HEK293 (cell line): ENCODE results near the gene BRDT.

Experiments
- ZNF138 ChIP-seq: fragments of 450-650 bp; formaldehyde crosslinking; IDR thresholded peaks from 2 replicates; pipeline ENCODE4 v1.5.1; 2016; ENCODE audit warnings: missing biosample characterization, missing genetic modification characterization, borderline replicate concordance
- ZNF140 ChIP-seq: fragments of 450-650 bp; formaldehyde crosslinking; IDR thresholded peaks from 2 replicates; pipeline ENCODE4 v1.5.1; 2016; ENCODE audit warnings: missing biosample characterization, missing genetic modification characterization
- ZNF274 ChIP-seq, 2 experiments: fragments of 200-500 bp in 1 of 2; fragments of 450-650 bp in 1 of 2; sonication (Bioruptor generic) in 1 of 2; formaldehyde crosslinking in 1 of 2; IDR thresholded peaks; 2 replicates each; pipeline versions ENCODE4 v1.5.1 to v1.6.1; 2014 to 2016; ENCODE audit warnings: borderline replicate concordance in 1 of 2, inconsistent platforms in 1 of 2, low read length in 1 of 2, missing biosample characterization in 1 of 2, missing genetic modification characterization in 1 of 2
- ZNF311 ChIP-seq: fragments of 450-650 bp; formaldehyde crosslinking; IDR thresholded peaks from 2 replicates; pipeline ENCODE4 v1.5.1; 2017; ENCODE audit warnings: missing biosample characterization, missing genetic modification characterization, borderline replicate concordance
- ZNF341 ChIP-seq: fragments of 450-650 bp; formaldehyde crosslinking; IDR thresholded peaks from 2 replicates; pipeline ENCODE4; 2016; ENCODE audit warnings: low read depth, missing biosample characterization, missing genetic modification characterization
- ZNF423 ChIP-seq: fragments of 450-650 bp; formaldehyde crosslinking; IDR thresholded peaks from 2 replicates; pipeline ENCODE4 v1.5.1; 2016; ENCODE audit warnings: missing biosample characterization, missing genetic modification characterization
- ZNF621 ChIP-seq: fragments of 450-650 bp; formaldehyde crosslinking; IDR thresholded peaks from 2 replicates; pipeline ENCODE4 v1.5.1; 2017; ENCODE audit warnings: missing biosample characterization, missing genetic modification characterization
- ZNF768 ChIP-seq: fragments of 450-650 bp; formaldehyde crosslinking; IDR thresholded peaks from 2 replicates; pipeline ENCODE4 v1.5.1; 2018; ENCODE audit warnings: missing biosample characterization, mild to moderate bottlenecking, missing genetic modification characterization
- ZNF776 ChIP-seq: fragments of 450-650 bp; formaldehyde crosslinking; IDR thresholded peaks from 2 replicates; pipeline ENCODE4 v1.5.0; 2017; ENCODE audit warnings: missing biosample characterization, missing genetic modification characterization, borderline replicate concordance
- TF ChIP-seq, protein P1 (sequence below): fragments of 450-650 bp; formaldehyde crosslinking; IDR thresholded peaks from 2 replicates; pipeline ENCODE4 v1.5.1; 2016; ENCODE audit warnings: missing biosample characterization, missing genetic modification characterization
- TF ChIP-seq, protein P2 (sequence below): fragments of 450-650 bp; formaldehyde crosslinking; IDR thresholded peaks from 2 replicates; pipeline ENCODE4 v1.5.1; 2016; ENCODE audit warnings: missing biosample characterization, missing genetic modification characterization, low read depth
- TF ChIP-seq, protein P3 (sequence below): fragments of 450-650 bp; formaldehyde crosslinking; IDR thresholded peaks from 2 replicates; pipeline ENCODE4 v1.5.1; 2016; ENCODE audit warnings: missing biosample characterization, missing genetic modification characterization
- TF ChIP-seq, protein P4 (sequence below): fragments of 450-650 bp; formaldehyde crosslinking; IDR thresholded peaks from 2 replicates; pipeline ENCODE4 v1.5.1; 2016; ENCODE audit warnings: missing biosample characterization, missing genetic modification characterization

DNA sequence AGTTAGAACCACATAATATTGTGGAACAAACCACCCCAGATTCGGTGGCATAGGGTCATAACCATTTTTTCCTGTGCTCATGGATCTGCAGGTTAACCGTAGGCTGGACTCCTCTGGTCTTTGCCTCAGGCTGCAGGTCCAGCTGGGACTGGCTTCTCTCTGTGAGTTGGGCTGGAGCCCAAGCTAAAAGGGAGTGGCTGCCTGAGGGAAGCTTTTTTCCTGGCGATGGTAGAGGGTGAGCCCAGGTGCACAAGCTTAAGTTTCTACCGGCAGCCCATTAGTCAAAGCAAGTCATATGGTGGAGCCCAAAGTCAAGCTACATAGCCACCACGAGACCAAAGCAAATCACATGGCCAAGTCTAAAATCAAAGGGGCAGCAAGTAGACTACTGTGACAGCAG, 94.4 kb downstream of the BRDT start:
- TF ChIP-seq ZNF423 (no peak), ZNF311 (tag by site-specific recombination) (no peak), ZNF140 (tag by site-specific recombination) (no peak), ZNF341 (tag by site-specific recombination) (no peak), ZNF768 (no peak), ZNF138 (no peak), ZNF776 (tag by site-specific recombination) (no peak), ZNF274 (IDR thresholded peaks at IDR 0.05; ENCODE audit: low read length) (no peak), ZNF274 (tag by site-specific recombination; IDR thresholded peaks at IDR 0.05; ENCODE audit: borderline replicate concordance) (no peak), ZNF621 (tag by site-specific recombination) (no peak)
- TF ChIP-seq, protein P1, sequence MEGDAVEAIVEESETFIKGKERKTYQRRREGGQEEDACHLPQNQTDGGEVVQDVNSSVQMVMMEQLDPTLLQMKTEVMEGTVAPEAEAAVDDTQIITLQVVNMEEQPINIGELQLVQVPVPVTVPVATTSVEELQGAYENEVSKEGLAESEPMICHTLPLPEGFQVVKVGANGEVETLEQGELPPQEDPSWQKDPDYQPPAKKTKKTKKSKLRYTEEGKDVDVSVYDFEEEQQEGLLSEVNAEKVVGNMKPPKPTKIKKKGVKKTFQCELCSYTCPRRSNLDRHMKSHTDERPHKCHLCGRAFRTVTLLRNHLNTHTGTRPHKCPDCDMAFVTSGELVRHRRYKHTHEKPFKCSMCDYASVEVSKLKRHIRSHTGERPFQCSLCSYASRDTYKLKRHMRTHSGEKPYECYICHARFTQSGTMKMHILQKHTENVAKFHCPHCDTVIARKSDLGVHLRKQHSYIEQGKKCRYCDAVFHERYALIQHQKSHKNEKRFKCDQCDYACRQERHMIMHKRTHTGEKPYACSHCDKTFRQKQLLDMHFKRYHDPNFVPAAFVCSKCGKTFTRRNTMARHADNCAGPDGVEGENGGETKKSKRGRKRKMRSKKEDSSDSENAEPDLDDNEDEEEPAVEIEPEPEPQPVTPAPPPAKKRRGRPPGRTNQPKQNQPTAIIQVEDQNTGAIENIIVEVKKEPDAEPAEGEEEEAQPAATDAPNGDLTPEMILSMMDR, result no peak
- TF ChIP-seq, protein P2, sequence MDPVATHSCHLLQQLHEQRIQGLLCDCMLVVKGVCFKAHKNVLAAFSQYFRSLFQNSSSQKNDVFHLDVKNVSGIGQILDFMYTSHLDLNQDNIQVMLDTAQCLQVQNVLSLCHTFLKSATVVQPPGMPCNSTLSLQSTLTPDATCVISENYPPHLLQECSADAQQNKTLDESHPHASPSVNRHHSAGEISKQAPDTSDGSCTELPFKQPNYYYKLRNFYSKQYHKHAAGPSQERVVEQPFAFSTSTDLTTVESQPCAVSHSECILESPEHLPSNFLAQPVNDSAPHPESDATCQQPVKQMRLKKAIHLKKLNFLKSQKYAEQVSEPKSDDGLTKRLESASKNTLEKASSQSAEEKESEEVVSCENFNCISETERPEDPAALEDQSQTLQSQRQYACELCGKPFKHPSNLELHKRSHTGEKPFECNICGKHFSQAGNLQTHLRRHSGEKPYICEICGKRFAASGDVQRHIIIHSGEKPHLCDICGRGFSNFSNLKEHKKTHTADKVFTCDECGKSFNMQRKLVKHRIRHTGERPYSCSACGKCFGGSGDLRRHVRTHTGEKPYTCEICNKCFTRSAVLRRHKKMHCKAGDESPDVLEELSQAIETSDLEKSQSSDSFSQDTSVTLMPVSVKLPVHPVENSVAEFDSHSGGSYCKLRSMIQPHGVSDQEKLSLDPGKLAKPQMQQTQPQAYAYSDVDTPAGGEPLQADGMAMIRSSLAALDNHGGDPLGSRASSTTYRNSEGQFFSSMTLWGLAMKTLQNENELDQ (tag by site-specific recombination), result no peak
- TF ChIP-seq, protein P3, sequence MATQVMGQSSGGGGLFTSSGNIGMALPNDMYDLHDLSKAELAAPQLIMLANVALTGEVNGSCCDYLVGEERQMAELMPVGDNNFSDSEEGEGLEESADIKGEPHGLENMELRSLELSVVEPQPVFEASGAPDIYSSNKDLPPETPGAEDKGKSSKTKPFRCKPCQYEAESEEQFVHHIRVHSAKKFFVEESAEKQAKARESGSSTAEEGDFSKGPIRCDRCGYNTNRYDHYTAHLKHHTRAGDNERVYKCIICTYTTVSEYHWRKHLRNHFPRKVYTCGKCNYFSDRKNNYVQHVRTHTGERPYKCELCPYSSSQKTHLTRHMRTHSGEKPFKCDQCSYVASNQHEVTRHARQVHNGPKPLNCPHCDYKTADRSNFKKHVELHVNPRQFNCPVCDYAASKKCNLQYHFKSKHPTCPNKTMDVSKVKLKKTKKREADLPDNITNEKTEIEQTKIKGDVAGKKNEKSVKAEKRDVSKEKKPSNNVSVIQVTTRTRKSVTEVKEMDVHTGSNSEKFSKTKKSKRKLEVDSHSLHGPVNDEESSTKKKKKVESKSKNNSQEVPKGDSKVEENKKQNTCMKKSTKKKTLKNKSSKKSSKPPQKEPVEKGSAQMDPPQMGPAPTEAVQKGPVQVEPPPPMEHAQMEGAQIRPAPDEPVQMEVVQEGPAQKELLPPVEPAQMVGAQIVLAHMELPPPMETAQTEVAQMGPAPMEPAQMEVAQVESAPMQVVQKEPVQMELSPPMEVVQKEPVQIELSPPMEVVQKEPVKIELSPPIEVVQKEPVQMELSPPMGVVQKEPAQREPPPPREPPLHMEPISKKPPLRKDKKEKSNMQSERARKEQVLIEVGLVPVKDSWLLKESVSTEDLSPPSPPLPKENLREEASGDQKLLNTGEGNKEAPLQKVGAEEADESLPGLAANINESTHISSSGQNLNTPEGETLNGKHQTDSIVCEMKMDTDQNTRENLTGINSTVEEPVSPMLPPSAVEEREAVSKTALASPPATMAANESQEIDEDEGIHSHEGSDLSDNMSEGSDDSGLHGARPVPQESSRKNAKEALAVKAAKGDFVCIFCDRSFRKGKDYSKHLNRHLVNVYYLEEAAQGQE (tag by site-specific recombination), result no peak
- TF ChIP-seq, protein P4, sequence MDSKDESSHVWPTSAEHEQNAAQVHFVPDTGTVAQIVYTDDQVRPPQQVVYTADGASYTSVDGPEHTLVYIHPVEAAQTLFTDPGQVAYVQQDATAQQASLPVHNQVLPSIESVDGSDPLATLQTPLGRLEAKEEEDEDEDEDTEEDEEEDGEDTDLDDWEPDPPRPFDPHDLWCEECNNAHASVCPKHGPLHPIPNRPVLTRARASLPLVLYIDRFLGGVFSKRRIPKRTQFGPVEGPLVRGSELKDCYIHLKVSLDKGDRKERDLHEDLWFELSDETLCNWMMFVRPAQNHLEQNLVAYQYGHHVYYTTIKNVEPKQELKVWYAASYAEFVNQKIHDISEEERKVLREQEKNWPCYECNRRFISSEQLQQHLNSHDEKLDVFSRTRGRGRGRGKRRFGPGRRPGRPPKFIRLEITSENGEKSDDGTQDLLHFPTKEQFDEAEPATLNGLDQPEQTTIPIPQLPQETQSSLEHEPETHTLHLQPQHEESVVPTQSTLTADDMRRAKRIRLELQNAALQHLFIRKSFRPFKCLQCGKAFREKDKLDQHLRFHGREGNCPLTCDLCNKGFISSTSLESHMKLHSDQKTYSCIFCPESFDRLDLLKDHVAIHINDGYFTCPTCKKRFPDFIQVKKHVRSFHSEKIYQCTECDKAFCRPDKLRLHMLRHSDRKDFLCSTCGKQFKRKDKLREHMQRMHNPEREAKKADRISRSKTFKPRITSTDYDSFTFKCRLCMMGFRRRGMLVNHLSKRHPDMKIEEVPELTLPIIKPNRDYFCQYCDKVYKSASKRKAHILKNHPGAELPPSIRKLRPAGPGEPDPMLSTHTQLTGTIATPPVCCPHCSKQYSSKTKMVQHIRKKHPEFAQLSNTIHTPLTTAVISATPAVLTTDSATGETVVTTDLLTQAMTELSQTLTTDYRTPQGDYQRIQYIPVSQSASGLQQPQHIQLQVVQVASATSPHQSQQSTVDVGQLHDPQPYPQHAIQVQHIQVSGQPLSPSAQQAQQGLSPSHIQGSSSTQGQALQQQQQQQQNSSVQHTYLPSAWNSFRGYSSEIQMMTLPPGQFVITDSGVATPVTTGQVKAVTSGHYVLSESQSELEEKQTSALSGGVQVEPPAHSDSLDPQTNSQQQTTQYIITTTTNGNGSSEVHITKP (tag by site-specific recombination), result no peak
